ENCODE data around the gene RNU4-1.
A peak's percentile ranks its signal among the peaks of the same experiment; 100 is the strongest.

Gene RNU4-1

GRCh38 chr12:120267736-120268135, 25.3 kb downstream of the RNU4-1 start:
- Histone ChIP-seq H3K27me3 (ENCODE audit: insufficient read depth, low read length, poor library complexity) (no peaks in the 10 kb centered on the region), H3K4me3 (ENCODE audit: low read length) (no peak overlapping the region), H3K27ac (ENCODE audit: low read depth, low read length) (no peak overlapping the region), H3K4ac (ENCODE audit: low read depth, low read length) (no peak overlapping the region), H2BK15ac (replicated peaks; ENCODE audit: low read depth) (no peak overlapping the region), H2BK120ac (ENCODE audit: low read depth, low read length) (no peak overlapping the region), H3K79me2 (ENCODE audit: control insufficient read depth, insufficient read depth, low read length) (peaks cover 27% of the 10 kb centered on the region), H3K4me2 (ENCODE audit: low read length) (no peak overlapping the region), H3K18ac (ENCODE audit: low read length) (no peak overlapping the region), H2AK5ac (ENCODE audit: low read length) (no peak overlapping the region), H3K23ac (ENCODE audit: low read length) (no peak overlapping the region), H3K4me1 (ENCODE audit: control insufficient read depth, low read depth, low read length) (peaks cover 15% of the 10 kb centered on the region), H4K8ac (ENCODE audit: low read depth, low read length) (no peak overlapping the region), H2BK5ac (ENCODE audit: low read length) (no peak overlapping the region), H3K56ac (ENCODE audit: low read length) (peak overlapping the region; percentile 8), H3K9ac (ENCODE audit: low read length) (no peak overlapping the region), H4K5ac (ENCODE audit: low read length) (no peak overlapping the region), H3K36me3 (ENCODE audit: control insufficient read depth, insufficient read depth, low read length) (no peaks in the 10 kb centered on the region), H3K79me1 (ENCODE audit: low read length) (peaks cover 3% of the 10 kb centered on the region)
- no CpG with 5 or more reads among the region's 4 CpGs for WGBS (ENCODE audit: extremely low coverage, insufficient coverage, low lambda C conversion rate)
- no peak for DNase-seq

GRCh38 chr12:120266180-120266870, 26.7 kb downstream of the RNU4-1 start:
- Histone ChIP-seq H3K56ac (ENCODE audit: low read length) (peak overlapping the region; percentile 81), H3K4me1 (ENCODE audit: control insufficient read depth, low read depth, low read length) (peaks cover 29% of the 10 kb centered on the region), H3K9ac (ENCODE audit: low read length) (peak overlapping the region; percentile 49), H3K36me3 (ENCODE audit: control insufficient read depth, insufficient read depth, low read length) (no peaks in the 10 kb centered on the region), H2AK5ac (ENCODE audit: low read length) (peak overlapping the region; percentile 68), H3K79me2 (ENCODE audit: control insufficient read depth, insufficient read depth, low read length) (peaks cover 42% of the 10 kb centered on the region), H3K23ac (ENCODE audit: low read length) (no peak overlapping the region), H4K5ac (ENCODE audit: low read length) (no peak overlapping the region), H3K27me3 (ENCODE audit: insufficient read depth, low read length, poor library complexity) (no peaks in the 10 kb centered on the region), H2BK5ac (ENCODE audit: low read length) (no peak overlapping the region), H2BK15ac (replicated peaks; ENCODE audit: low read depth) (no peak overlapping the region), H3K4ac (ENCODE audit: low read depth, low read length) (peak overlapping the region; percentile 63), H3K4me3 (ENCODE audit: low read length) (no peak overlapping the region), H4K8ac (ENCODE audit: low read depth, low read length) (no peak overlapping the region), H3K18ac (ENCODE audit: low read length) (no peak overlapping the region), H2BK120ac (ENCODE audit: low read depth, low read length) (no peak overlapping the region), H3K27ac (ENCODE audit: low read depth, low read length) (no peak overlapping the region), H3K79me1 (ENCODE audit: low read length) (peaks cover 9% of the 10 kb centered on the region), H3K4me2 (ENCODE audit: low read length) (no peak overlapping the region)
- WGBS (ENCODE audit: extremely low coverage, insufficient coverage, low lambda C conversion rate): no CpG with 5 or more reads among the region's 8 CpGs
- DNase-seq: no peak

GRCh38 chr12:120265473-120266179, 27.4 kb downstream of the RNU4-1 start, which contains the start of gene PXN:
Gene PXN, minus strand, starts transcription at chr12:120265730. Its CDS starts 101 bp downstream, at chr12:120265629.
- peak; percentile 82 for DNase-seq
- no CpG with 5 or more reads among the region's 81 CpGs for WGBS (ENCODE audit: extremely low coverage, insufficient coverage, low lambda C conversion rate)
- peak within 1 kb of the TSS; percentile 68 for H2AK5ac ChIP-seq (ENCODE audit: low read length)

GRCh38 chr12:120264904-120265472, 28.0 kb downstream of the RNU4-1 start:
- peak overlapping the region; percentile 5 for H2BK120ac ChIP-seq (ENCODE audit: low read depth, low read length)
- peak overlapping the region; percentile 32 for H3K4me2 ChIP-seq (ENCODE audit: low read length)
- H4K8ac ChIP-seq (ENCODE audit: low read depth, low read length): peak overlapping the region; percentile 82
- H2BK15ac ChIP-seq (replicated peaks; ENCODE audit: low read depth): no peak overlapping the region
- peak overlapping the region; percentile 74 for H3K27ac ChIP-seq (ENCODE audit: low read depth, low read length)
- no peak overlapping the region for H2AK5ac ChIP-seq (ENCODE audit: low read length)
- H3K4ac ChIP-seq (ENCODE audit: low read depth, low read length): peak overlapping the region; percentile 87
- peaks cover 55% of the 10 kb centered on the region for H3K79me2 ChIP-seq (ENCODE audit: control insufficient read depth, insufficient read depth, low read length)
- H3K4me1 ChIP-seq (ENCODE audit: control insufficient read depth, low read depth, low read length): peaks cover 29% of the 10 kb centered on the region
- peak overlapping the region; percentile 99 for H3K56ac ChIP-seq (ENCODE audit: low read length)
- no peaks in the 10 kb centered on the region for H3K36me3 ChIP-seq (ENCODE audit: control insufficient read depth, insufficient read depth, low read length)
- DNase-seq: no peak
- H3K79me1 ChIP-seq (ENCODE audit: low read length): peaks cover 9% of the 10 kb centered on the region
- H2BK5ac ChIP-seq (ENCODE audit: low read length): peak overlapping the region; percentile 91
- WGBS (ENCODE audit: extremely low coverage, insufficient coverage, low lambda C conversion rate): no CpG with 5 or more reads among the region's 29 CpGs
- peak overlapping the region; percentile 94 for H3K23ac ChIP-seq (ENCODE audit: low read length)
- no peak overlapping the region for H4K5ac ChIP-seq (ENCODE audit: low read length)
- peak overlapping the region; percentile 99 for H3K18ac ChIP-seq (ENCODE audit: low read length)
- H3K4me3 ChIP-seq (ENCODE audit: low read length): peak overlapping the region; percentile 88
- H3K27me3 ChIP-seq (ENCODE audit: insufficient read depth, low read length, poor library complexity): no peaks in the 10 kb centered on the region
- H3K9ac ChIP-seq (ENCODE audit: low read length): peak overlapping the region; percentile 96

More at GRCh38 chr12:120265473-120266179, 27.4 kb downstream of the RNU4-1 start, which contains the start of gene PXN:
- Histone ChIP-seq H4K5ac (ENCODE audit: low read length) (no peak within 1 kb of the TSS), H3K18ac (ENCODE audit: low read length) (peak within 1 kb of the TSS; percentile 99), H3K79me1 (ENCODE audit: low read length) (peaks cover 9% of the 10 kb centered on the region), H2BK120ac (ENCODE audit: low read depth, low read length) (peak within 1 kb of the TSS; percentile 5), H3K23ac (ENCODE audit: low read length) (peak within 1 kb of the TSS; percentile 94), H3K4me1 (ENCODE audit: control insufficient read depth, low read depth, low read length) (peaks cover 29% of the 10 kb centered on the region), H3K79me2 (ENCODE audit: control insufficient read depth, insufficient read depth, low read length) (peaks cover 49% of the 10 kb centered on the region), H3K4ac (ENCODE audit: low read depth, low read length) (peak within 1 kb of the TSS; percentile 87), H3K27me3 (ENCODE audit: insufficient read depth, low read length, poor library complexity) (no peaks in the 10 kb centered on the region), H3K27ac (ENCODE audit: low read depth, low read length) (peak within 1 kb of the TSS; percentile 74), H2BK15ac (replicated peaks; ENCODE audit: low read depth) (no peak within 1 kb of the TSS), H3K56ac (ENCODE audit: low read length) (peak within 1 kb of the TSS; percentile 99), H3K4me2 (ENCODE audit: low read length) (peak within 1 kb of the TSS; percentile 32), H3K36me3 (ENCODE audit: control insufficient read depth, insufficient read depth, low read length) (no peaks in the 10 kb centered on the region), H4K8ac (ENCODE audit: low read depth, low read length) (peak within 1 kb of the TSS; percentile 82), H3K9ac (ENCODE audit: low read length) (peak within 1 kb of the TSS; percentile 96), H3K4me3 (ENCODE audit: low read length) (peak within 1 kb of the TSS; percentile 88), H2BK5ac (ENCODE audit: low read length) (peak within 1 kb of the TSS; percentile 91)

- no peak overlapping the region for H3K27ac ChIP-seq (ENCODE audit: low read depth, low read length)
- no peak for DNase-seq
- no peak overlapping the region for H4K5ac ChIP-seq (ENCODE audit: low read length)
Observed at GRCh38 chr12:120264086-120264903, 28.7 kb downstream of the RNU4-1 start.

More at GRCh38 chr12:120264086-120264903, 28.7 kb downstream of the RNU4-1 start:
- H3K36me3 ChIP-seq (ENCODE audit: control insufficient read depth, insufficient read depth, low read length): no peaks in the 10 kb centered on the region
- H3K4me1 ChIP-seq (ENCODE audit: control insufficient read depth, low read depth, low read length): peaks cover 29% of the 10 kb centered on the region
- peaks cover 62% of the 10 kb centered on the region for H3K79me2 ChIP-seq (ENCODE audit: control insufficient read depth, insufficient read depth, low read length)
- peak overlapping the region; percentile 23 for H2BK5ac ChIP-seq (ENCODE audit: low read length)
- no CpG with 5 or more reads among the region's 15 CpGs for WGBS (ENCODE audit: extremely low coverage, insufficient coverage, low lambda C conversion rate)
- H2AK5ac ChIP-seq (ENCODE audit: low read length): no peak overlapping the region
- peak overlapping the region; percentile 40 for H3K4ac ChIP-seq (ENCODE audit: low read depth, low read length)
- peak overlapping the region; percentile 88 for H3K4me3 ChIP-seq (ENCODE audit: low read length)
- H3K23ac ChIP-seq (ENCODE audit: low read length): peak overlapping the region; percentile 94
- no peaks in the 10 kb centered on the region for H3K27me3 ChIP-seq (ENCODE audit: insufficient read depth, low read length, poor library complexity)
- H3K9ac ChIP-seq (ENCODE audit: low read length): peak overlapping the region; percentile 96
- H3K56ac ChIP-seq (ENCODE audit: low read length): peak overlapping the region; percentile 99
- peaks cover 9% of the 10 kb centered on the region for H3K79me1 ChIP-seq (ENCODE audit: low read length)
- H3K18ac ChIP-seq (ENCODE audit: low read length): peak overlapping the region; percentile 99
- H2BK15ac ChIP-seq (replicated peaks; ENCODE audit: low read depth): no peak overlapping the region
- H2BK120ac ChIP-seq (ENCODE audit: low read depth, low read length): no peak overlapping the region
- peak overlapping the region; percentile 32 for H3K4me2 ChIP-seq (ENCODE audit: low read length)
- H4K8ac ChIP-seq (ENCODE audit: low read depth, low read length): no peak overlapping the region

Data from mesendoderm (in vitro differentiated cells).